GM12875 (cell line): Measurements from ENCODE around the gene PHF2.

ENCODE experiments used
- H3K4me3 ChIP-seq: one replicate; pipeline ENCODE4 v1.5.1; 2011; ENCODE audit warnings: low read depth, low read length, control low read depth
- TF ChIP-seq, protein P1 (sequence below): IDR thresholded peaks from 2 replicates; pipeline ENCODE4 v1.5.1; 2011; ENCODE audit warnings: low read depth, mild to moderate bottlenecking, control low read depth, inconsistent platforms, low read length, moderate library complexity, borderline replicate concordance; ENCODE audit not compliant: insufficient read depth

The PHF2 gene

GRCh38 chr9:93586290-93587057 lies 10.1 kb downstream of the PHF2 start:
- TF ChIP-seq, protein P1, sequence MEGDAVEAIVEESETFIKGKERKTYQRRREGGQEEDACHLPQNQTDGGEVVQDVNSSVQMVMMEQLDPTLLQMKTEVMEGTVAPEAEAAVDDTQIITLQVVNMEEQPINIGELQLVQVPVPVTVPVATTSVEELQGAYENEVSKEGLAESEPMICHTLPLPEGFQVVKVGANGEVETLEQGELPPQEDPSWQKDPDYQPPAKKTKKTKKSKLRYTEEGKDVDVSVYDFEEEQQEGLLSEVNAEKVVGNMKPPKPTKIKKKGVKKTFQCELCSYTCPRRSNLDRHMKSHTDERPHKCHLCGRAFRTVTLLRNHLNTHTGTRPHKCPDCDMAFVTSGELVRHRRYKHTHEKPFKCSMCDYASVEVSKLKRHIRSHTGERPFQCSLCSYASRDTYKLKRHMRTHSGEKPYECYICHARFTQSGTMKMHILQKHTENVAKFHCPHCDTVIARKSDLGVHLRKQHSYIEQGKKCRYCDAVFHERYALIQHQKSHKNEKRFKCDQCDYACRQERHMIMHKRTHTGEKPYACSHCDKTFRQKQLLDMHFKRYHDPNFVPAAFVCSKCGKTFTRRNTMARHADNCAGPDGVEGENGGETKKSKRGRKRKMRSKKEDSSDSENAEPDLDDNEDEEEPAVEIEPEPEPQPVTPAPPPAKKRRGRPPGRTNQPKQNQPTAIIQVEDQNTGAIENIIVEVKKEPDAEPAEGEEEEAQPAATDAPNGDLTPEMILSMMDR: no peak
- no peak overlapping the region for H3K4me3 ChIP-seq

DNA sequence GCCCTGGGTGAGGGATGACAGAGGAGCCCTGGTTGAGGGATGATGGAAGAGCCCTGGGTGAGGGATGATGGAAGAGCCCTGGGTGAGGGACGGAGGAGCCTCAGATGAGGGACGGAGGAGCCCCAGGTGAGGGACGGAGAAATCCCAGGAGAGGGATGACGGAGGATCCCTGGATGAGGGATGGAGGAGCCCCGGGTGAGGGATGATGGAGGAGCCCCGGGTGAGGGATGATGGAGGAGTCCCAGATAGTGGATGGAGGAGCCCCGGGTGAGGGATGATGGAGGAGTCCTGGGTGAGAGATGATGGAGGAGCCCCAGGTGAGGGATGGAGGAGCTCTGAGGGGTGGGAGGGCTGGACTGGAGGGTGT lies 10.9 kb downstream of the PHF2 start:
- H3K4me3 ChIP-seq: no peak overlapping the region
- TF ChIP-seq, protein P1: no peak

DNA sequence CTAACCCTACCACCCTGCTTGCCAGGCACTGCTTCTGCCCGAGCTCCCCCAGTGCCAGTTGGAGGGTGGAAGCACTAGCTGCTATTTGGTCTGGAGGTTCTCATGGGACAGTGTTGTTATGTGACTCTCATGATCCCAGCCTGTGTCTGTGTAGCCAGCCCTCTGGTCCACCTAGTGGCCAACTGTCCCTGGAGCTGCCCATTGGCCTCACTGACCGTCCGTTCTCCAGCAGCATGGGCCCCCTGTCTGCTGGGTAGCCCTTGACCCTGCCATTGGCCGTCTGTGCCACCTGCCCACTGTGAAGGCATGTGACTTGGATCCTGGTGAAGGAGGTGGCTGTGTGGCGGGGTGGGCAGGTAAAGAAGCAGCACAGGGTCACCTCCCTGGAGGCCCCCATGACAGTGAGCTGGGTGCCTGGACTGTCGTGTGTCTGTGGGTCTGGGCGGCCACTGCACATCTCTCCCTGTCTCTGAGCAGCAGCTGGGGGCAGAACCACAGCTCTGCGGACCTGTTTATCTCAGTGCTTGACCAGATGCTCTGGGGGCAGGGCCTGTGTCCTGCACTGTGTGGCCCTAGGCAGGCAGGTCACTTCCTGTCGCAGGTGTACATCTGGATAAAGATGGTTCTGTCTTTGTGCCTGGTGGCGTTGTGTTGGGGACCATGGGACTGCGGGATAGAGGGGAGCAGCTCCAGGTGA lies 11.4 kb downstream of the PHF2 start:
- H3K4me3 ChIP-seq: no peak overlapping the region
- TF ChIP-seq, protein P1: no peak

DNA sequence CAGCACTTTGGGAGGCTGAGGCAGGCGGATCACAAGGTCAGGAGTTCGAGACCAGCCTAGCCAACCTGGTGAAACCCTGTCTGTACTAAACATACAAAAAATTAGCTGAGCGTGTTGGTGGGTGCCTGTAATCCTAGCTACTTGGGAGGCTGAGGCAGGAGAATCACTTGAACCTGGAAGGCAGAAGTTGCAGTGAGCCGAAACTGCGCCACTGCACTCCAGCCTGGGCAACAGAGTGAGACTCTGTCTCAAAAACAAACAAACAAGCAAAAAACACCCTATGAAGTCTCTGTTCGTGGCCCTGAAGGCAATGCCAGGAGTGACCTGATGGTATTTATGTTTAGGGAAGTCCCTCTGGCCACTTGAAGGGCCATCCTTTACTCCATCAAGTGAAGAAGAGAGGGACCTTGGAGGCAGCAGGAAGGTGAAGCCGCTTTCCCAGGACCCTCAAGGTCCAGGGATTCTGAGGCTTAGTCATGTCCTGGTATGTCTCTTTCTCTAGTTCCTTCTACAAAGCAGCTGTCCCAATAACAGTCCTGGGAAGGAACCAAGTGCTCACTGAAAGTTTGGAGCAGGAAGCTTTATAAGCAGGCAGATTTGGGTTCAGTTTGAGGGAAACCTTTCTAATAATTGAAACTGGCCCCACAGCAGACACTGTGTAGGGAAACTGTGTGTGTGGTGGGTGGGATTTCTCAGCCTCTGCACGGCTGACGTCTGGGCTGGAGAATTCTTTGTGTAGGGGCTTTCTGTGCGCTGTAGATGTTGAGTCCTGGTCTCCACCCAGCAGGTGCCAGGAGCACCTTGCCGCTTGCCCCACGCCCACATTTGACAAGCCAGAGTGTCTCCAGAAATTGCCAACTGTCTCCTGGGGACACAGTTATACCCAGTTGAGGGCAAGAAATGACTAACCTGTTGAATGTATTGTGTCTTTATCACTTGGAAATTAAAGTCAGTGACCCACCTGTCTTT lies 12.5 kb downstream of the PHF2 start:
- TF ChIP-seq, protein P1: no peak
- H3K4me3 ChIP-seq: no peak overlapping the region

- no peak overlapping the region for H3K4me3 ChIP-seq
- TF ChIP-seq, protein P1: no peak
Measured at GRCh38 chr9:93589688-93590087, 13.3 kb downstream of the PHF2 start.

DNA sequence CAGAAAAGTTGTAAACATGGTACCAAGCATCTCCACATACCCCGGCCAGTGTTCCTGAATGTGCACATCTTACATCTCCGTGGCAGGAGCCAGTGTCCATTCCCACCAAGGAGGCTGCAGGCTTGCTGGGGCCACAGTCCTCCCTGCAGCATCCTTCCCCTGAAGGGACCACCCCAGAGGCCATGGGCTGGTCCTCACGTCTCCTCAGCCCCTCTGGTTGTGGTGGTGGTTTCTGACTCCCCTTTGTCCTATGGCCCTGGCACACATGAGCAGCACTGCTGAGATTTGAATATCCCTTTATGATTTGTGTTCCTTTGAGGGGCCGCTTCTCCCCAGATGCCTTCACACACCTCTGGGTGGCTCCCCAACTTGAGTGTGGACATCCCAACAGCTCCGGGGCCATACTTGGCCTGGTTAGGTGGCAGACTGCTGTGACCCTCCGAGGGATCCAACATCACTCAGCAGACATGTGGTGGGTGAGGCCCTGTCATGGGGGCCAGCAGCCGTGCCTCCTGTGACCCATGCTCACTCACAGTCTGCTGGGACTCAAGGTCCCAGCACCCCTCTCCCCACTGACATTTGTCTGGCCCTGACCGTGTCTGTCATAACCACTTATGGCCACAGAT lies 14.3 kb downstream of the PHF2 start:
- TF ChIP-seq, protein P1: no peak
- no peak overlapping the region for H3K4me3 ChIP-seq
